Neural cell (in vitro differentiated cells): ENCODE data around the gene COL24A1. TPM values are rescaled to one million over a fixed set of nuclear protein-coding genes. Genes with fewer than 3 reads are reported as not detected.
A peak's percentile ranks its signal among the peaks of the same experiment; 100 is the strongest.

Experiments
- H2AFZ ChIP-seq: fragments of 200-600, 300-800 bp; sonication (generic), shearing (Covaris generic); 2 replicates; pipeline ENCODE4 v1.6.0; 2014; ENCODE audit warnings: low read depth, mild to moderate bottlenecking, antibody characterized with exemption, low read length, moderate library complexity
- H3F3A ChIP-seq: fragments of 200-600 bp; shearing (Covaris generic); 2 replicates; pipeline ENCODE4 v1.6.1; 2016; ENCODE audit warnings: mild to moderate bottlenecking, moderate library complexity, mixed read lengths, antibody characterized with exemption, low read length; ENCODE audit not compliant: insufficient read depth, poor library complexity, severe bottlenecking
- H3K27ac ChIP-seq: fragments of 200-600, 300-800 bp; sonication (generic), shearing (Covaris generic); 2 replicates; pipeline ENCODE4 v1.5.1; 2014; ENCODE audit warnings: mild to moderate bottlenecking, low read length, moderate library complexity
- H3K27me3 ChIP-seq: fragments of 300-800, 200-600 bp; sonication (generic), shearing (Covaris generic); 2 replicates; pipeline ENCODE4 v1.6.0; 2014; ENCODE audit warnings: mild to moderate bottlenecking, low read depth, low read length, moderate library complexity; ENCODE audit not compliant: insufficient read depth
- H3K36me3 ChIP-seq: fragments of 300-800, 200-600 bp; sonication (generic), shearing (Covaris generic); 2 replicates; pipeline ENCODE4 v1.5.1; 2014; ENCODE audit warnings: mild to moderate bottlenecking, antibody characterized with exemption, low read length, moderate library complexity; ENCODE audit not compliant: insufficient read depth
- H3K4me2 ChIP-seq: fragments of 300-800, 200-600 bp; sonication (generic), shearing (Covaris generic); 2 replicates; pipeline ENCODE4 v1.6.0; 2014; ENCODE audit warnings: mild to moderate bottlenecking, low read length
- H3K4me3 ChIP-seq: fragments of 300-800, 200-600 bp; sonication (generic), shearing (Covaris generic); 2 replicates; pipeline ENCODE4 v1.5.1; 2014; ENCODE audit warnings: mild to moderate bottlenecking, low read length, moderate library complexity
- H3K79me2 ChIP-seq: fragments of 200-600 bp; shearing (Covaris generic); replicated peaks from 2 replicates; pipeline ENCODE4 v1.6.0; 2014; ENCODE audit warnings: mild to moderate bottlenecking, low read length, moderate library complexity; ENCODE audit not compliant: insufficient read depth
- H3K9ac ChIP-seq: fragments of 300-800, 200-600 bp; sonication (generic), shearing (Covaris generic); 2 replicates; pipeline ENCODE4 v1.6.1; 2016; ENCODE audit warnings: mild to moderate bottlenecking, low read length, mixed read lengths
- H3K9me2 ChIP-seq: fragments of 200-600 bp; shearing (Covaris generic); 2 replicates; pipeline ENCODE4 v1.6.1; 2016; ENCODE audit warnings: mild to moderate bottlenecking, low read length, mixed read lengths; ENCODE audit not compliant: insufficient read depth
- H3K9me3 ChIP-seq: fragments of 200-600, 300-800 bp; sonication (generic), shearing (Covaris generic); 2 replicates; pipeline ENCODE4 v1.6.1; 2016; ENCODE audit warnings: mild to moderate bottlenecking, mixed run types, low read length, moderate library complexity, mixed read lengths
- H4K20me1 ChIP-seq: fragments of 200-600 bp; shearing (Covaris generic); 2 replicates; pipeline ENCODE4 v1.6.1; 2016; ENCODE audit warnings: mild to moderate bottlenecking, mixed run types; ENCODE audit not compliant: insufficient read depth
- CTCF ChIP-seq: fragments of 450-650 bp; IDR thresholded peaks from 2 replicates; pipeline ENCODE4 v1.5.1; 2014; ENCODE audit warnings: antibody characterized with exemption, mild to moderate bottlenecking, moderate library complexity; ENCODE audit not compliant: poor library complexity, severe bottlenecking
- EP300 ChIP-seq: fragments of 450-650 bp; conservative IDR thresholded peaks from 2 replicates; pipeline ENCODE4 v1.6.1; 2014; ENCODE audit warnings: antibody characterized with exemption, mild to moderate bottlenecking, moderate library complexity; ENCODE audit not compliant: poor library complexity, severe bottlenecking
- EZH2 ChIP-seq: fragments of 200-600, 300-800 bp; shearing (Covaris generic), sonication (generic); IDR thresholded peaks from 2 replicates; pipeline ENCODE4 v1.6.1; 2014; ENCODE audit warnings: antibody characterized with exemption, low read length, borderline replicate concordance, mild to moderate bottlenecking; ENCODE audit not compliant: insufficient read depth, poor library complexity, severe bottlenecking
- MXI1 ChIP-seq: fragments of 450-650 bp; conservative IDR thresholded peaks from 2 replicates; pipeline ENCODE4 v1.6.1; 2014; ENCODE audit warnings: antibody characterized with exemption, mild to moderate bottlenecking; ENCODE audit not compliant: poor library complexity, severe bottlenecking
- POLR2AphosphoS5 ChIP-seq: IDR thresholded peaks from 2 replicates; pipeline ENCODE4 v1.6.1; 2012
- RAD21 ChIP-seq: fragments of 450-650 bp; conservative IDR thresholded peaks from 2 replicates; pipeline ENCODE4 v1.6.1; 2014; ENCODE audit warnings: antibody characterized with exemption, mild to moderate bottlenecking, moderate library complexity
- SMC3 ChIP-seq: fragments of 450-650 bp; conservative IDR thresholded peaks from 2 replicates; pipeline ENCODE4 v1.6.1; 2014; ENCODE audit warnings: antibody characterized with exemption, mild to moderate bottlenecking, moderate library complexity; ENCODE audit not compliant: poor library complexity
- TAF1 ChIP-seq: IDR thresholded peaks from 2 replicates; pipeline ENCODE4 v1.6.1; 2012; ENCODE audit warnings: low read depth
- polyA plus RNA-seq: library from polyadenylated mRNA; depleted of rRNA; stranded (reverse); fragments of >200 nt; gene quantifications from 2 replicates; pipeline ENCODE4 v1.2.3, GENCODE V29; 2014
- TF ChIP-seq, protein P1 (sequence below): IDR thresholded peaks from 2 replicates; pipeline ENCODE4 v1.6.1; 2012; ENCODE audit warnings: borderline replicate concordance

COL24A1 gene
- polyA plus RNA-seq, 1 donor from 2014 or later = 0.19 TPM

GRCh38 chr1:85898861-85899260 lies 257.7 kb downstream of the COL24A1 start:
- Histone ChIP-seq H3K27ac (no peak overlapping the region), H3K4me3 (no peak overlapping the region), H3K4me2 (no peak overlapping the region), H3K36me3 (no peaks in the 10 kb centered on the region), H4K20me1 (no peaks in the 10 kb centered on the region), H3K79me2 (no peaks in the 10 kb centered on the region), H3K9me2 (no peaks in the 10 kb centered on the region), H2AFZ (no peak overlapping the region), H3K9ac (no peak overlapping the region), H3K27me3 (no peaks in the 10 kb centered on the region), H3F3A (no peaks in the 10 kb centered on the region), H3K9me3 (no peaks in the 10 kb centered on the region)
- no peak for TF ChIP-seq RAD21
- no peak for TF ChIP-seq EZH2
- TF ChIP-seq CTCF = no peak
- no peak for TF ChIP-seq MXI1
- TF ChIP-seq POLR2AphosphoS5 = no peak
- no peak for TF ChIP-seq TAF1
- TF ChIP-seq, protein P1, sequence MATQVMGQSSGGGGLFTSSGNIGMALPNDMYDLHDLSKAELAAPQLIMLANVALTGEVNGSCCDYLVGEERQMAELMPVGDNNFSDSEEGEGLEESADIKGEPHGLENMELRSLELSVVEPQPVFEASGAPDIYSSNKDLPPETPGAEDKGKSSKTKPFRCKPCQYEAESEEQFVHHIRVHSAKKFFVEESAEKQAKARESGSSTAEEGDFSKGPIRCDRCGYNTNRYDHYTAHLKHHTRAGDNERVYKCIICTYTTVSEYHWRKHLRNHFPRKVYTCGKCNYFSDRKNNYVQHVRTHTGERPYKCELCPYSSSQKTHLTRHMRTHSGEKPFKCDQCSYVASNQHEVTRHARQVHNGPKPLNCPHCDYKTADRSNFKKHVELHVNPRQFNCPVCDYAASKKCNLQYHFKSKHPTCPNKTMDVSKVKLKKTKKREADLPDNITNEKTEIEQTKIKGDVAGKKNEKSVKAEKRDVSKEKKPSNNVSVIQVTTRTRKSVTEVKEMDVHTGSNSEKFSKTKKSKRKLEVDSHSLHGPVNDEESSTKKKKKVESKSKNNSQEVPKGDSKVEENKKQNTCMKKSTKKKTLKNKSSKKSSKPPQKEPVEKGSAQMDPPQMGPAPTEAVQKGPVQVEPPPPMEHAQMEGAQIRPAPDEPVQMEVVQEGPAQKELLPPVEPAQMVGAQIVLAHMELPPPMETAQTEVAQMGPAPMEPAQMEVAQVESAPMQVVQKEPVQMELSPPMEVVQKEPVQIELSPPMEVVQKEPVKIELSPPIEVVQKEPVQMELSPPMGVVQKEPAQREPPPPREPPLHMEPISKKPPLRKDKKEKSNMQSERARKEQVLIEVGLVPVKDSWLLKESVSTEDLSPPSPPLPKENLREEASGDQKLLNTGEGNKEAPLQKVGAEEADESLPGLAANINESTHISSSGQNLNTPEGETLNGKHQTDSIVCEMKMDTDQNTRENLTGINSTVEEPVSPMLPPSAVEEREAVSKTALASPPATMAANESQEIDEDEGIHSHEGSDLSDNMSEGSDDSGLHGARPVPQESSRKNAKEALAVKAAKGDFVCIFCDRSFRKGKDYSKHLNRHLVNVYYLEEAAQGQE = no peak
- TF ChIP-seq EP300 = no peak
- TF ChIP-seq SMC3 = no peak

- H2AFZ ChIP-seq = no peak overlapping the region
- no peaks in the 10 kb centered on the region for H3K9me3 ChIP-seq
- no peak overlapping the region for H3K27ac ChIP-seq
- TF ChIP-seq CTCF (peak; percentile 54), POLR2AphosphoS5 (no peak), SMC3 (peak; percentile 30)
- no peak overlapping the region for H3K9ac ChIP-seq
- no peaks in the 10 kb centered on the region for H4K20me1 ChIP-seq
- H3F3A ChIP-seq = no peaks in the 10 kb centered on the region
- no peaks in the 10 kb centered on the region for H3K9me2 ChIP-seq
- H3K79me2 ChIP-seq = no peaks in the 10 kb centered on the region
- no peak overlapping the region for H3K4me2 ChIP-seq
- H3K4me3 ChIP-seq = no peak overlapping the region
- no peaks in the 10 kb centered on the region for H3K27me3 ChIP-seq
- H3K36me3 ChIP-seq = no peaks in the 10 kb centered on the region
Measured at GRCh38 chr1:85894651-85895050, 261.9 kb downstream of the COL24A1 start.
